IgD-negative memory B cell (primary cell): ENCODE results near the gene ESR1. TPM values are rescaled to one million over a fixed set of nuclear protein-coding genes. Genes with fewer than 3 reads are reported as not detected.

Experiments used
- H3K27ac Mint-ChIP-seq, 3 donors: one replicate each; pipeline ENCODE4 v1.8.0; 2020 to 2022; ENCODE audit warnings: mild to moderate bottlenecking in 3 of 3, mixed read lengths in 3 of 3, moderate library complexity in 1 of 3
- H3K27me3 Mint-ChIP-seq: one replicate; pipeline ENCODE4 v1.8.0; 2021; ENCODE audit warnings: mixed read lengths
- H3K36me3 Mint-ChIP-seq: one replicate; pipeline ENCODE4 v1.8.0; 2020; ENCODE audit warnings: mild to moderate bottlenecking, mixed read lengths
- H3K4me1 Mint-ChIP-seq, 3 donors: one replicate each; pipeline ENCODE4 v1.8.0; 2020 to 2022; ENCODE audit warnings: mixed read lengths in 3 of 3, mild to moderate bottlenecking in 1 of 3
- H3K4me3 Mint-ChIP-seq, 4 donors: one replicate each; pipeline ENCODE4 v1.8.0; 2020 to 2022; ENCODE audit warnings: mild to moderate bottlenecking in 4 of 4, mixed read lengths in 4 of 4, moderate library complexity in 3 of 4
- H3K9me3 Mint-ChIP-seq, 3 donors: one replicate each; pipeline ENCODE4 v1.8.0; 2020 to 2021; ENCODE audit warnings: mixed read lengths in 3 of 3, mild to moderate bottlenecking in 1 of 3
- polyA plus RNA-seq: library from polyadenylated mRNA; unstranded; fragments of 300-500 nt; fragmentation: Illumina TruSeq; gene quantifications from one replicate; pipeline ENCODE4 v1.2.3, GENCODE V29; 2021

The ESR1 gene
- polyA plus RNA-seq, 1 donor from 2014 or later, result 1.5 TPM

- H3K4me3 Mint-ChIP-seq, result no peak overlapping the region
- H3K27me3 Mint-ChIP-seq, result no peaks in the 10 kb centered on the region
- no peaks in the 10 kb centered on the region for H3K36me3 Mint-ChIP-seq
- no peak overlapping the region for H3K27ac Mint-ChIP-seq
- H3K4me1 Mint-ChIP-seq, result no peaks in the 10 kb centered on the region
- peaks cover 0 to 3% (median 0%) of the 10 kb centered on the region in 3 donors for H3K9me3 Mint-ChIP-seq
These were observed 280.2 kb downstream of the ESR1 start for GRCh38 chr6:152087701-152088100.

GRCh38 chr6:152089992-152090391, 282.5 kb downstream of the ESR1 start:
- H3K9me3 Mint-ChIP-seq, result no peaks in the 10 kb centered on the region
- H3K36me3 Mint-ChIP-seq, result no peaks in the 10 kb centered on the region

GRCh38 chr6:152091201-152091600, 283.7 kb downstream of the ESR1 start:
- H3K4me1 Mint-ChIP-seq, result no peaks in the 10 kb centered on the region
- H3K9me3 Mint-ChIP-seq, result no peaks in the 10 kb centered on the region
- H3K36me3 Mint-ChIP-seq, result no peaks in the 10 kb centered on the region
- peak overlapping the region in 1 of 3 donors; percentile 5 for H3K27ac Mint-ChIP-seq
- no peak overlapping the region for H3K4me3 Mint-ChIP-seq
- H3K27me3 Mint-ChIP-seq, result no peaks in the 10 kb centered on the region

More at GRCh38 chr6:152089992-152090391, 282.5 kb downstream of the ESR1 start:
- Mint-ChIP-seq H3K4me1 (no peaks in the 10 kb centered on the region), H3K27ac (no peak overlapping the region), H3K4me3 (no peak overlapping the region), H3K27me3 (no peaks in the 10 kb centered on the region)

GRCh38 chr6:152091851-152092341, 284.4 kb downstream of the ESR1 start:
- Mint-ChIP-seq H3K27ac (no peak overlapping the region), H3K4me3 (no peak overlapping the region), H3K4me1 (no peaks in the 10 kb centered on the region), H3K36me3 (no peaks in the 10 kb centered on the region), H3K27me3 (no peaks in the 10 kb centered on the region), H3K9me3 (no peaks in the 10 kb centered on the region)

GRCh38 chr6:152093711-152094110, 286.2 kb downstream of the ESR1 start:
- H3K27me3 Mint-ChIP-seq, result no peaks in the 10 kb centered on the region
- no peaks in the 10 kb centered on the region for H3K4me1 Mint-ChIP-seq
- H3K27ac Mint-ChIP-seq, result no peak overlapping the region
- H3K9me3 Mint-ChIP-seq, result no peaks in the 10 kb centered on the region
- no peak overlapping the region for H3K4me3 Mint-ChIP-seq
- H3K36me3 Mint-ChIP-seq, result peaks cover 1% of the 10 kb centered on the region

- no peak overlapping the region for H3K27ac Mint-ChIP-seq
- no peaks in the 10 kb centered on the region for H3K4me1 Mint-ChIP-seq
- H3K4me3 Mint-ChIP-seq, result no peak overlapping the region
- H3K9me3 Mint-ChIP-seq, result no peaks in the 10 kb centered on the region
- H3K36me3 Mint-ChIP-seq, result peaks cover 1% of the 10 kb centered on the region
- H3K27me3 Mint-ChIP-seq, result no peaks in the 10 kb centered on the region
These were observed 286.8 kb downstream of the ESR1 start for GRCh38 chr6:152094276-152094675.

GRCh38 chr6:152094992-152095592, 287.6 kb downstream of the ESR1 start:
- Mint-ChIP-seq H3K9me3 (no peaks in the 10 kb centered on the region), H3K36me3 (peaks cover 1% of the 10 kb centered on the region), H3K27ac (no peak overlapping the region)

GRCh38 chr6:152096863-152097496, 289.5 kb downstream of the ESR1 start:
- H3K27me3 Mint-ChIP-seq, result no peaks in the 10 kb centered on the region
- H3K4me1 Mint-ChIP-seq, result peaks cover 0 to 1% (median 0%) of the 10 kb centered on the region in 3 donors
- H3K36me3 Mint-ChIP-seq, result peaks cover 1% of the 10 kb centered on the region
- H3K9me3 Mint-ChIP-seq, result no peaks in the 10 kb centered on the region
- no peak overlapping the region for H3K4me3 Mint-ChIP-seq
- no peak overlapping the region for H3K27ac Mint-ChIP-seq

More at GRCh38 chr6:152094992-152095592, 287.6 kb downstream of the ESR1 start:
- Mint-ChIP-seq H3K27me3 (no peaks in the 10 kb centered on the region), H3K4me1 (no peaks in the 10 kb centered on the region), H3K4me3 (no peak overlapping the region)

- H3K36me3 Mint-ChIP-seq, result peaks cover 1% of the 10 kb centered on the region
- peaks cover 0 to 1% (median 0%) of the 10 kb centered on the region in 3 donors for H3K4me1 Mint-ChIP-seq
- no peak overlapping the region for H3K4me3 Mint-ChIP-seq
- H3K9me3 Mint-ChIP-seq, result no peaks in the 10 kb centered on the region
- no peaks in the 10 kb centered on the region for H3K27me3 Mint-ChIP-seq
- peak overlapping the region in 1 of 3 donors; percentile 67 for H3K27ac Mint-ChIP-seq
These were observed 291.2 kb downstream of the ESR1 start for GRCh38 chr6:152098683-152099082.

GRCh38 chr6:152099446-152100182, 292.1 kb downstream of the ESR1 start:
- Mint-ChIP-seq H3K9me3 (no peaks in the 10 kb centered on the region), H3K27me3 (no peaks in the 10 kb centered on the region), H3K27ac (no peak overlapping the region), H3K36me3 (peaks cover 1% of the 10 kb centered on the region), H3K4me1 (peaks cover 0 to 1% (median 0%) of the 10 kb centered on the region in 3 donors), H3K4me3 (no peak overlapping the region)

- Mint-ChIP-seq H3K36me3 (peaks cover 1% of the 10 kb centered on the region), H3K27ac (no peak overlapping the region), H3K4me1 (peaks cover 0 to 1% (median 0%) of the 10 kb centered on the region in 3 donors), H3K4me3 (no peak overlapping the region), H3K27me3 (no peaks in the 10 kb centered on the region), H3K9me3 (no peaks in the 10 kb centered on the region)
These were observed 292.7 kb downstream of the ESR1 start for GRCh38 chr6:152100183-152100618.

GRCh38 chr6:152107973-152108372, 300.5 kb downstream of the ESR1 start:
- Mint-ChIP-seq H3K27ac (no peak overlapping the region), H3K4me3 (no peak overlapping the region), H3K4me1 (no peaks in the 10 kb centered on the region), H3K36me3 (peaks cover under 1% of the 10 kb centered on the region), H3K9me3 (no peaks in the 10 kb centered on the region), H3K27me3 (no peaks in the 10 kb centered on the region)

- peaks cover 3% of the 10 kb centered on the region for H3K36me3 Mint-ChIP-seq
- H3K4me3 Mint-ChIP-seq, result no peak overlapping the region
- H3K27ac Mint-ChIP-seq, result no peak overlapping the region
- H3K9me3 Mint-ChIP-seq, result no peaks in the 10 kb centered on the region
- no peaks in the 10 kb centered on the region for H3K4me1 Mint-ChIP-seq
- H3K27me3 Mint-ChIP-seq, result no peaks in the 10 kb centered on the region
These were observed 303.7 kb downstream of the ESR1 start for GRCh38 chr6:152110886-152111820.

GRCh38 chr6:152112491-152113261, 305.2 kb downstream of the ESR1 start:
- Mint-ChIP-seq H3K4me3 (no peak overlapping the region), H3K9me3 (no peaks in the 10 kb centered on the region), H3K36me3 (peaks cover 3% of the 10 kb centered on the region), H3K27ac (peak overlapping the region in 1 of 3 donors; percentile 4), H3K27me3 (no peaks in the 10 kb centered on the region), H3K4me1 (peaks cover under 1 to 4% (median 3%) of the 10 kb centered on the region in 3 donors)
